ENCODE measurements around the gene DAGLB.
A peak's percentile ranks its signal among the peaks of the same experiment; 100 is the strongest.
"Not testable (repeated sequence)": the region's sequence is repeated elsewhere in the genome, so short reads cannot be mapped to it uniquely, and the experiment has no call there.

The DAGLB gene

GRCh38 chr7:6447581-6448199, at the start of gene DAGLB:
DAGLB (minus strand) TSS chr7:6447954; CDS start chr7:6447842, 112 bp downstream.
- peak; percentile 27 for DNase-seq

GRCh38 chr7:6497637-6497905, 49.8 kb upstream of the DAGLB start:
- no peak for DNase-seq

GRCh38 chr7:6496842-6497636, 49.3 kb upstream of the DAGLB start:
- no peak for DNase-seq

GRCh38 chr7:6495597-6496262, 48.0 kb upstream of the DAGLB start:
- no peak for DNase-seq

- DNase-seq: no peak
Measured at GRCh38 chr7:6494365-6494764, 46.6 kb upstream of the DAGLB start.

- no peak for DNase-seq
Measured at GRCh38 chr7:6491194-6491593, 43.4 kb upstream of the DAGLB start.

GRCh38 chr7:6489612-6490011, 41.9 kb upstream of the DAGLB start:
- DNase-seq: no peak

GRCh38 chr7:6487184-6487545, 39.4 kb upstream of the DAGLB start:
- no peak for DNase-seq

GRCh38 chr7:6486438-6487183, 38.9 kb upstream of the DAGLB start:
- no peak for DNase-seq

- DNase-seq: no peak
Measured at GRCh38 chr7:6482743-6483119, 35.0 kb upstream of the DAGLB start.

- DNase-seq: no peak
Measured at GRCh38 chr7:6482307-6482706, 34.6 kb upstream of the DAGLB start.

- DNase-seq: no peak
Measured at GRCh38 chr7:6481445-6481844, 33.7 kb upstream of the DAGLB start.

- DNase-seq: no peak
Measured at GRCh38 chr7:6480323-6480660, 32.5 kb upstream of the DAGLB start.

- DNase-seq: no peak
Measured at GRCh38 chr7:6479067-6479466, 31.3 kb upstream of the DAGLB start.

GRCh38 chr7:6478186-6478585, 30.4 kb upstream of the DAGLB start:
- DNase-seq: no peak

- DNase-seq: no peak
Measured at GRCh38 chr7:6477318-6477660, 29.5 kb upstream of the DAGLB start.

GRCh38 chr7:6476596-6477317, 29.0 kb upstream of the DAGLB start:
- DNase-seq: peak; percentile 16

GRCh38 chr7:6475433-6476186, 27.9 kb upstream of the DAGLB start:
- no peak for DNase-seq

GRCh38 chr7:6465862-6466261, 18.1 kb upstream of the DAGLB start:
- no peak for DNase-seq

- not testable (repeated sequence) for DNase-seq
Measured at GRCh38 chr7:6463609-6464008, 15.9 kb upstream of the DAGLB start.

GRCh38 chr7:6461946-6462550, 14.3 kb upstream of the DAGLB start:
- no peak for DNase-seq

- DNase-seq: no peak
Measured at GRCh38 chr7:6460990-6461584, 13.3 kb upstream of the DAGLB start.

Data from NCI-H524 treated with DMSO at 0.1 percent for 48 hours (cell line).